OCI-LY7 (cell line): ENCODE results near the gene CUX1. TPM values are rescaled to one million over a fixed set of nuclear protein-coding genes. Genes with fewer than 3 reads are reported as not detected.

Experiments
- BruUV-seq: library from RNA; stranded (reverse); fragments of 400-500 nt; replicated peaks from 2 replicates; lab custom pipeline; 2021; lab: Mats Ljungman, UMichigan
- CTCF ChIA-PET: fragments of 300-600 bp; sonication (Branson Sonifier 250); formaldehyde crosslinking; loops from one replicate; lab custom pipeline; 2022; ENCODE audit warnings: antibody characterized with exemption; ENCODE audit not compliant: unreplicated experiment; lab: Charles Lee
- POLR2A ChIA-PET: fragments of 300-600 bp; sonication (Branson Sonifier 250); formaldehyde crosslinking; loops from one replicate; lab custom pipeline; 2022; ENCODE audit warnings: antibody characterized with exemption; lab: Charles Lee
- DNase-seq: peaks from one replicate; pipeline ENCODE4 v3.0.0-alpha.2; 2015; ENCODE audit warnings: low spot score
- H2AFZ ChIP-seq: fragments of 200-600 bp; sonication (generic), shearing (Covaris generic); 2 replicates; pipeline ENCODE4 v1.6.1; 2014; ENCODE audit warnings: mild to moderate bottlenecking, antibody characterized with exemption, low read length, moderate library complexity
- H3K27ac ChIP-seq: fragments of 200-600 bp; sonication (generic); 2 replicates; pipeline ENCODE4 v1.5.1; 2014; ENCODE audit warnings: mixed run types, low read depth, mild to moderate bottlenecking, moderate library complexity, low read length, inconsistent platforms; ENCODE audit not compliant: poor library complexity, severe bottlenecking
- H3K36me3 ChIP-seq: fragments of 200-600 bp; sonication (generic); 2 replicates; pipeline ENCODE4 v1.6.1; 2014; ENCODE audit warnings: mild to moderate bottlenecking, antibody characterized with exemption, low read length, moderate library complexity, mixed read lengths; ENCODE audit not compliant: insufficient read depth
- H3K4me1 ChIP-seq: fragments of 200-600 bp; sonication (generic); 2 replicates; pipeline ENCODE4 v1.5.1; 2014; ENCODE audit warnings: mild to moderate bottlenecking, low read length; ENCODE audit not compliant: insufficient read depth, poor library complexity, severe bottlenecking
- H3K4me2 ChIP-seq: fragments of 200-600 bp; sonication (generic); 2 replicates; pipeline ENCODE4 v1.6.1; 2014; ENCODE audit warnings: mild to moderate bottlenecking, low read length
- H3K4me3 ChIP-seq: fragments of 200-600 bp; sonication (generic); 2 replicates; pipeline ENCODE4 v1.5.1; 2014; ENCODE audit warnings: mild to moderate bottlenecking, low read depth, low read length; ENCODE audit not compliant: poor library complexity, severe bottlenecking
- H3K79me2 ChIP-seq: fragments of 200-600 bp; sonication (generic); 2 replicates; pipeline ENCODE4 v1.6.1; 2016; ENCODE audit warnings: low read depth, mild to moderate bottlenecking, low read length, moderate library complexity, mixed read lengths; ENCODE audit not compliant: insufficient read depth
- H3K9me2 ChIP-seq: fragments of 200-600 bp; sonication (generic); 2 replicates; pipeline ENCODE4 v1.6.1; 2016; ENCODE audit warnings: mild to moderate bottlenecking, low read length, mixed read lengths; ENCODE audit not compliant: insufficient read depth
- H3K9me3 ChIP-seq: fragments of 200-600 bp; sonication (generic); 2 replicates; pipeline ENCODE4 v1.6.1; 2014; ENCODE audit warnings: mild to moderate bottlenecking, mixed run types, low read length, mixed read lengths
- H4K20me1 ChIP-seq: fragments of 200-600 bp; sonication (generic); 2 replicates; pipeline ENCODE4 v1.6.1; 2014; ENCODE audit warnings: mild to moderate bottlenecking, antibody characterized with exemption, low read length, moderate library complexity, mixed read lengths; ENCODE audit not compliant: insufficient read depth
- CTCF ChIP-seq: fragments of 200-600 bp; sonication (generic); conservative IDR thresholded peaks from 2 replicates; pipeline ENCODE4 v1.5.1; 2014; ENCODE audit warnings: mild to moderate bottlenecking, antibody characterized with exemption, low read length, moderate library complexity, mixed read lengths
- EZH2phosphoT487 ChIP-seq: fragments of 200-600 bp; sonication (generic); IDR thresholded peaks from 2 replicates; pipeline ENCODE4 v1.6.1; 2018; ENCODE audit warnings: low read depth, borderline replicate concordance, mild to moderate bottlenecking, mixed run types, antibody characterized with exemption, low read length, moderate library complexity, mixed read lengths
- intact Hi-C: fragments of 100-400 bp; cut with micrococcal nuclease; formaldehyde crosslinking; loops from one replicate; pipeline ENCODE4 v1.10.0; 2022; ENCODE audit not compliant: unreplicated experiment
- total RNA-seq, 2 experiments: library from RNA; depleted of rRNA in 1 of 2; stranded (reverse); fragments of >200 nt in 1 of 2; shearing (Covaris generic) in 1 of 2; gene quantifications; 2 replicates each; pipeline ENCODE4 v1.2.3, GENCODE V29; 2014 to 2022

CUX1 gene
- total RNA-seq, 2 experiments from 2014 or later: 143 to 199 TPM

- CTCF ChIA-PET: no interaction called here
- no peak overlapping the region for H3K4me3 ChIP-seq
- no TSS peak for BruUV-seq
- POLR2A ChIA-PET: no interaction called here
- intact Hi-C loops: no loop called here
- no peaks in the 10 kb centered on the region for H4K20me1 ChIP-seq
- DNase-seq: no peak
- TF ChIP-seq CTCF (no peak), EZH2phosphoT487 (no peak)
- H3K36me3 ChIP-seq: peaks cover 96% of the 10 kb centered on the region
- H3K4me2 ChIP-seq: no peak overlapping the region
- H3K4me1 ChIP-seq: no peaks in the 10 kb centered on the region
- H3K9me3 ChIP-seq: no peaks in the 10 kb centered on the region
- H3K9me2 ChIP-seq: no peaks in the 10 kb centered on the region
- no peak overlapping the region for H3K27ac ChIP-seq
- no peak overlapping the region for H2AFZ ChIP-seq
- H3K79me2 ChIP-seq: no peaks in the 10 kb centered on the region
Observed at GRCh38 chr7:102175423-102176170, 358.2 kb downstream of the CUX1 start.

GRCh38 chr7:102178410-102178809 lies 361.0 kb downstream of the CUX1 start:
- Histone ChIP-seq H4K20me1 (no peaks in the 10 kb centered on the region), H3K36me3 (peaks cover 97% of the 10 kb centered on the region), H2AFZ (no peak overlapping the region), H3K79me2 (no peaks in the 10 kb centered on the region), H3K4me3 (no peak overlapping the region), H3K4me2 (no peak overlapping the region), H3K9me3 (no peaks in the 10 kb centered on the region), H3K9me2 (no peaks in the 10 kb centered on the region), H3K27ac (no peak overlapping the region), H3K4me1 (no peaks in the 10 kb centered on the region)
- ChIA-PET POLR2A (no interaction called here), CTCF (no interaction called here)
- TF ChIP-seq CTCF (no peak), EZH2phosphoT487 (no peak)
- intact Hi-C loops: no loop called here
- no peak for DNase-seq
- no TSS peak for BruUV-seq

- TF ChIP-seq CTCF: no peak
- no peak for TF ChIP-seq EZH2phosphoT487
- CTCF ChIA-PET: no interaction called here
- H2AFZ ChIP-seq: no peak overlapping the region
Observed at GRCh38 chr7:102180727-102181126, 363.3 kb downstream of the CUX1 start.

More at GRCh38 chr7:102180727-102181126, 363.3 kb downstream of the CUX1 start:
- Histone ChIP-seq H3K79me2 (no peaks in the 10 kb centered on the region), H3K27ac (no peak overlapping the region), H3K9me2 (no peaks in the 10 kb centered on the region), H3K4me3 (no peak overlapping the region), H3K36me3 (peaks cover 97% of the 10 kb centered on the region), H4K20me1 (no peaks in the 10 kb centered on the region), H3K4me2 (no peak overlapping the region), H3K4me1 (no peaks in the 10 kb centered on the region), H3K9me3 (no peaks in the 10 kb centered on the region)
- no peak for DNase-seq
- POLR2A ChIA-PET: interaction anchor here (0.6 kb wide), 1 partner anchor 92 kb away, joined by 3 read pairs; no protein-coding TSS in a partner anchor
- BruUV-seq: no TSS peak
- intact Hi-C loops: no loop called here
